ENCODE measurements around the gene PLCD3.

PLCD3 gene

DNA sequence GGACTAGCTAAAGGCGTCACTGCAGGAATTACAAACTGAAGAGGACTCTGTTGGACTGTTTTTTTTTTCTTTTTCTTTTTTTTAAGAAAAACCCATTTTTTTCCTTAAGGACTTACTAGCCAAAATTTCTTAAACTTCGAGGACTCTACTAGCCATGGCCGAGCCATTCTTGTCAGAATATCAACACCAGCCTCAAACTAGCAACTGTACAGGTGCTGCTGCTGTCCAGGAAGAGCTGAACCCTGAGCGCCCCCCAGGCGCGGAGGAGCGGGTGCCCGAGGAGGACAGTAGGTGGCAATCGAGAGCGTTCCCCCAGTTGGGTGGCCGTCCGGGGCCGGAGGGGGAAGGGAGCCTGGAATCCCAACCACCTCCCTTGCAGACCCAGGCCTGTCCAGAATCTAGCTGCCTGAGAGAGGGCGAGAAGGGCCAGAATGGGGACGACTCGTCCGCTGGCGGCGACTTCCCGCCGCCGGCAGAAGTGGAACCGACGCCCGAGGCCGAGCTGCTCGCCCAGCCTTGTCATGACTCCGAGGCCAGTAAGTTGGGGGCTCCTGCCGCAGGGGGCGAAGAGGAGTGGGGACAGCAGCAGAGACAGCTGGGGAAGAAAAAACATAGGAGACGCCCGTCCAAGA, 16.8 kb upstream of the PLCD3 start:
- DNase-seq, result peak; percentile 70

DNA sequence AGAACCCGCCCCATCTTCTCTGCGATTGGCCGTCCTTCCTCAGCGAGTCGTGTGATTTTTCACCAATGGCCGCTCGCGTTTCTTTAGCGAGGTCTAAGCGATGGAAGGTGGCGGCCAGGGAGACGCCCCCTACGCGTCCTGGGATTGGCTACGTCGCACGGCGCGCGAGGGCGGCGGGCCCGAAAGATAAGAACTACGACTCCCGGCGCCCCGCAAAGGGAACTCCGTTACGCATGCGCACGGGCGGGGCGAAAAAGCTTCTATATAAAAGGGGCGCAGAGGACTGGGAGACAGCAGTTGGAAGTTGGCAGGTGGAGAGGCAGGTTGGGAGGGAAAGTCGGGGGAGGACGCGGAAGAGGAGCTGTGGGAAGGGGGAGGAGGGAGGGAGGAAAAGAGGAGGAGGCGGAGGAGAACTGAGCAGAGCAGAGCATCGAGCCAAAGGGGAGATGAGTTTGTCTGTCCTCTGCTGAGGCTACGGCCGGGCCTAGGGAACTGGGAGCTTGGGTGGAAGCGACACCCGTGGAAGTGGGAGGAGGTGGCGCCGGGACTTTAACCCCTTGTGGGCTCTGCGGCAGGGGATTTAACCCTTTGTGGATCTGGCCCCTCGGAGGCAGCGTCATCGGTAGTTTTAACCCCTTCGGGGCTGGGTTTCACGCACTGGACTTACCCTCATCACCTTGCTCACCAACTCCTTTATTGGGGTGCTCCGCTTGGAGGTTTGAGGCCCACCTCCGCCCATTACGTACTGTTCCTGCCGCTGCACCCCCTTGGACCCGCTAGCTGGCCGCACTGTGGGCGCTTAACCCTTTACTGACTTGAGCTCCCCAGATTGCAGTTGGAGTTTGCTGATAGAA, 16.1 kb upstream of the PLCD3 start, which contains the start of gene HEXIM1:
HEXIM1 (plus strand) TSS at position 293 of the 854 bp plus-strand sequence. CDS start 716 bp downstream, outside the sequence.
- DNase-seq, result peak; percentile 98

DNA sequence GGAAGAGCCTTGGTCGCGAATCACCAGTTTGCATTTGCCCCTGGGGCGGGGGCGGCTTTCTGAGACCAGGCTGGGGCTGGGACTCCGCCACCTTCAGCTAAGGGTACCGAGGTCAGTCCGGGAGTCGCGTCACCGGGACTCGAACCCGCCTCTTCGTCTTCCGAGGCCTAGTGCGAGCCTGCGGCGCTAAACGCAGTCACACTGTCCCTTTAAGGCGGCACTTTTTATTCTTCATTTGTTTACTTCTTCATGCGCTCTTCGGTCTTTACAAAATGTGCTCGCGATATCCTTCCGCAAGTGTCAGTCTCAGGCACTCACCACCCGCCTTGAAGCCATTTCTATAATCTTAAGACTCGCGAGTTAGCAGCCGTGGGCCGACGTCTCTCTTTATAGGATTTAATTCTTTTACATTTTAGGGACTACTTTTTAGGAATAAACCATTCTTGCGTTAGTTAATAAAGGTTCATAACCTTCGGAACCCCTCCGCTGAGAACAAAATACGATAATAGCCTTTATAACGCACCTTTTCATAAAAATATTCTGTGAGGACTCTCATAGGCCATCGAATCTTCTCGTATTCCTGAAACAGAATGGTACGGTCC, 15.4 kb upstream of the PLCD3 start:
- DNase-seq, result peak; percentile 67

DNA sequence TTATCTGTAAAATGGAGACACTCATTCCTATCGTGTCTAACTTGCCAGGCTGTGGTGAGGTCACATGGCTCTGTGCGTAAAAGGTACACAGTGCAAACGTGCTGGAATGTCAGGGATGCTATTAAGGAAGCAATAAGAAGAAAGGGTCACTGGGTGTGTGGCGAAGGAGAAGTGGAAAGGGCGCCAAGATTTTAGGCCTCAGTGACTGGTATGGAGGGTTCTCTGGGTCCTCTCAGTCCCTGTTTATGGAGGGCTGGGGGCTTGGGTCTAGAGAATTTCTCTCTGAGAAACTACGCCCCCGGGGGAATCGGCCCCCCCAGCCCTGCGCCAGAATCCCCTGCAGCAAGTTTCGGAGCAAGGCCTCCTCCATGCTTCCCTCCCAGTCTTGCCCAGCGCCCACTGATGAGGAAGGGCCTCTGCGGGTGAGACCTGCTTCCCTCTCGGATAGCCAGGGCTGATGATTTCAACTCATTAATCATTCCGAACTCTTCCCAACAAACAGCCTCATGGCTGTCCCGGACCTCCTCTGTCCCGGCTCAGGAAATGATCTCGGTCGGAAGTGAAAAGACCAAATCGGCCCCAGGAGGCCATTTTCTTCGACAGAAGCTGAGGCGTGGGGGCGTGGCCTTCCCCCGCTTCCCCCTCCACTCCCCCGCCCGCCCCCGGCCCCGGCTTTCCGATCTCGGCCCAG, 14.7 kb upstream of the PLCD3 start:
- peak; percentile 65 for DNase-seq

DNA sequence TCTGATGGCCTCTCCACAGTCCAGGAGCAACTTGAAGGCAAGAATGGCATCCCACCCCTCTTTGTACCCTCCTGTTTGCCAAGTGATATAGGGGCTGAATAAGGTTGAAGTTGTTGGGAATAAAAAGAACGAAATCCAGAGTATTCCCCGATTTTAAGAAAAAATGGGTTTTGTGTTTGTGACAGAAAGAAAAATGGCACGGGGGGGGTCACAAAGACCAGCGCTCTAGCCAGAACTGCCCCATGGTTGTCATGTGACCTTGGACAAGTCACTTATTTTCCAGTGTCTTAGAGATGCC, 14.2 kb upstream of the PLCD3 start:
- DNase-seq, result no peak

DNA sequence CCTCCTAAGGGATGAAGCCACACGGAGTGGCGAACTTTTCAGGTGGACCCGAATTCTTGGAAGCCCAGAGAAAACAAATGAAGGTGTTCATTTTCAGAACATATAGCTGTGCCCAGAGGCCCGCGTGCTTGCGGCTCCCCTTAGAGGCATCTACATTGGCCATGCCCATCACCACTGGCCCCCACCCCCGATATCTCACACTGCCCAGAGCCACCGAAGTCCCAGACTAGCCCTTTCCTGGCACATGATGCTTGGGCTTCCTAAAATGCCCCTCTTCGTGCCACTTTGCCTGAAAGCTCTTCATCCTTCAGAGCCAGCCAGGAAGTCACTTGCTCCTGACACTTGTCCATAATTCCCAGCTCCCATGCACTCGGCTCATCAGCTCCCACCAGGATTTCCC, 13.9 kb upstream of the PLCD3 start:
- DNase-seq, result no peak

DNA sequence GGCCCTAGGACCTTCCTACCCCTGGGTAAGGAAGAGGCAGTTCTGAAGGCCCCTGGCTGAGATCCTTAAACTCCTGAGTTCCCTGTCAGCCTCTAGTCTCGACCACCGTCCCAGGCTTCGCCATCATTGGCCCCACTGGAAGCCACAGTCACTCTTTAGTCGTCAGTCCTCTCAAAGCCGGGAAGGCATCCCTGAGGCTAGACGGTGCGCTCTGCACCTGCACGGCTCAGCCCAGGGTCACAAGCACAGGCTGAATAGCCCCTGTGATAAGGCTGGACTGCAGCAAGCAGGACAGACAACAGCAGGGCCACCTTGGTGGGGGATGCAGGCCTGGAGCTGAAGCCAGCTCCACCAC, 12.7 kb upstream of the PLCD3 start:
- no peak for DNase-seq

DNA sequence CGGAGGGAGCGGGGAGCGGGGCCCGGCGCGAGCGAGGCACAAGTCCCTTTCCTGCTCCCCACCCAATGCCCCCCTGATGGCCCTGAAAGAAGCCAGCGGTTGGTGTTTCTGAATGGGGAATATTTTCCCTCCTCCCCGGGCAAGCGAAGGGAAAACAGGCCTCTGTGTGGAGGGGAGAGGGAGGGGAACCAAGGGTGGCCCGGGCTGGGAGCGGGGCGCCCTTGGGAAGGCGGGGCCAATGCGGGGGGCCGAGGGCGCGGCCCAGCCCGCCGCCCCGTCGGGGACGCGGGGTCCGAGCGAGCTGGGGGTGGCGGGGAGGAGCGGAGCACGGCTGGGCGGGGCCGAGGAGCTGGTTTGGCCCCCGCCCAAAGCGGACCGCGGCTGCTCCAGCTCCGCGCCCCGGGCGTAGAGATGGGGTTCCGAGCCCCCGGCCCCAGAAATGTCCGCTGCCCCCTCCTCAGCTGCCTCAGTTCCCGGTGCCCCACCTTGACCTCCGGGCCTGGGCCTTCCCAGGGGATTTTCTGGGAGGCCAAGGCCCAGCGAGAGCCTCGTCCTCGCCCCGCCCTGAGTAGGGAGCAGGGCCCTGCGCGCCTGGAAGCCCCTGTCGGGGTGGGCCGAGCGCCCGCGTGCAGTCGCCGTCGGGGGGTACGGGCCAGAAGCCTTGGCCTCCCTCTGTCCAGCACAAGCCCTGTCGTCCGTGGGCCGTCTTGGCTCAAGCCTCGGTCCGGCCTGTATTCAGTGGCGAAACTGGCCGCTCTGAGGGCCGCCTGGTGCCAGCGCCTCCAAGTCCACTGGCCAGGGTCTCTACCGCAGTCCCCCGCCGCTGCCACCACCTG, 12.1 kb upstream of the PLCD3 start:
- DNase-seq, result no peak

DNA sequence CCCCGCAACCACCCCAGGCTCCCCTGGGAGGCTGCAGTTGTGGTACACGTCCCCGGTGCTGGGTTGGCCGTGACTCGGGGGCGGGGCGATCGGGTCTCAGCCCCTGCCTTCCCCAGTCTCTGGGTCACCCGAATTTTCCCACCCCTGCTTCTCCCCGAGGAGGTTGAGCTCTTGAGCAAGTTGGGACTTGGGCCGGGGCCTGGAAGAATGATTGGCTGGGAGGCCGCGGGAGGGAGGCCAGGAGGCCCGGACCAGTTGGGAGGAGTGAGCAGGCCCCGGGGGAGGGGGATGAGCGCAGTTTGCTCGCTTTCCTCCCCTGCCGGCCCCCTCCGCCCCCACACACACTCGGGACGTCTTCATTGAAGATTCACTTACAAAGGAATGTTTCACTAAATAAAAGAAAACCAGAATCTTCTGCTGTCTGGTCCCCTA, 11.5 kb upstream of the PLCD3 start:
- DNase-seq, result no peak

DNA sequence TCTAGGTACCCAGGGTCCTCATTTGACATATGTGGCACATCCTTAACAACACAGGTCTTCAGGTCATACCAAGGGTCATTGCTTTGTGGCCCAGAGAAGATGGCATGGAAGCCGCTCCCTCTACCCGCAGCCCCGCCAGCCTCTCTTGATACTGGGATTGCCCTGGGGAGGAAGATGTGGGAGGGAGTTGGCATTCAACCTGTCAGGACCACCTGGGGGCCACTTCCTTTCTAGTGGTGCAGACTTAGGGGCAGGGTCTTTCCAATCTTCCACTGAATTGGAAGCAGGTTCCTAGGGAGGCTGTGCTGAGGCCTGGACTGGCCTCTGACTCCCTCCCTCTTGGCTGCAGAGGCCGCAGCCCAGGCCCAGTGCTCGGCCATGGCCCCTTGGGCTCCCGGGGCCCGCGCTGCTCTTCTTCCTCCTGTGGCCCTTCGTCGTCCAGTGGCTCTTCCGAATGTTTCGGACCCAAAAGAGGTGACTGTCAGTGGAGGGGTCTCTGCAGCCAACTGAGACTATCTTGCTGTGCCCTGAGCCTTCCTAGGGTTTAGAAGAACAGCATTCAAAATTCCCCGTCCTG, 10.9 kb upstream of the PLCD3 start:
- no peak for DNase-seq

DNA sequence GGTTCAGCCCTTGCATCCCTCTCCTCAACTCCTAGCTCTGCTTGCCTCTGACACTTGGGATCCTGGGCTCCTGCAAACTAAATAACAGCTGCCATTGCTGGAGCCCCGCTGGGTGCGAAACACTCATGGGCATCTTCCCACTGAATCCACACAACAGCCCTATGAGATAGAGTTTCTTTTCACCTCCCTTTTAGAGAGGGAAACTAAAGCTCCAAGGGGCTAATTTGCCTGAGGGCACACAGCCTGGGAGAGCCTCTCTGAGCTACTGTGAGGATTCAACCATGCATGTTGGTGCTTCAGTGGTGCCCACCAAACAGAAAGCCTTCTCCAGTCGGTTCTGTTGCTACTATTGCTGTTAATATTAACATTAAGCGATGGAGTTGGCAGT, 7.2 kb upstream of the PLCD3 start:
- DNase-seq, result no peak

DNA sequence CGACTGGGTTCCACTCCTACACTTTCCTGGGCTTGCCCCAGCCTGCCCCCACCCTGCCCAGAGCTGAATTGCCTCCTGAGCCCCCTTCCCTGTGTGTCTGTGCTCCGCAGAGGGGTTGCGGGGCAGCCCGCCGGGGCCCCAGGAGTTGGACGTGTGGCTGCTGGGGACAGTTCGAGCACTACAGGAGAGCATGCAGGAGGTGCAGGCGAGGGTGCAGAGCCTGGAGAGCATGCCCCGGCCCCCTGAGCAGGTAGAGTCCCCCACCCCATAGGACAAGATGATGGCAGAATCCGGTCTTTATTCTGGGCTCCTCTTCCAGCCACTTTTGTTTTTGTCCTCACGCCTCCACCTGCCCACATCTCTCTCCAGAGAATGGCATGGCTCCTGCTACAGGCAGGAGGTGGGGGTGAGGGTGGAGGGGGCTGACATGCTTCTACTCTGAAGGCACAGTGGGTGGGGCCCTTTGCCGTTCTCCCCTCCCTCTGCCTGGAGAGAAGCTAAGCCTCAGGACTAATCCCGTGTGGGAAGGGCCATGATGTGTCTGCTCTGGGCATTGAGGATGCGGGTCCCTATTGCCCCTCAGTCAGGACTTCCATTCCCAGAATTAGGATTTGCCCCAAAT, 6.7 kb upstream of the PLCD3 start:
- no peak for DNase-seq

DNA sequence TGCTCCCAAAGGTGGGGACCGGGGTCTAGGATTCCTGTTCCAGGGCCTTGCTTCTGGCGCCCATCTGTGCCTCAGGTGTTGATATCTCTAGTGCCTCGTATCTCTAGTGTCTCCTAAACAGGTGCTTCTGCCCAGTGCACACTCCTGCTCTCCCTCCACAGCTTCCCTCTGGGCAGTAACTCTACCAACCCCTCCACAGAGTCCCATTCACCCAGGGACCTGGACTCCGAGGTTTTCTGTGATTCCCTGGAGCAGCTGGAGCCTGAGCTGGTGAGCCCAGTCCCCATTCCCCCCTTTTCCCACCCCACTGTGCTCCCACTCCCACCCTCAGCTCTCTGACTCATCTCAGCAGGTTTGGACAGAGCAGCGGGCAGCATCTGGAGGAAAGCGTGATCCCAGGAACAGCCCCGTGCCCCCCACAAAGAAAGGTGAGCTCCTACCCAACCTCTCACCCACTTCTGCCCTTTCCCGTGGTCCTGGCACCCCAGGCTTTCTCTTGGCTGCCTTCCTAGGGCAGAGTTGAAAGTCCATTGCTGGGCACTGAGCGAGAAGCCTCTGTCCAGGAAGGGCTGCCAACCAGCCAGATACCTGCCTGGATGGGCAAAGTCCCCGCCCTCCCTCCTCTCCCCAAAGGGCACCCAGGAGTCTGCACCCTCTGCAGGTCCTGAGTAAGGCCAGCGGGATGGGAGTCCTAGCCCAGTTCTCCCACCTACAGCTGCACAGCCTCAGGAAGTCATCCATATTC, 5.4 kb upstream of the PLCD3 start:
- no peak for DNase-seq

DNA sequence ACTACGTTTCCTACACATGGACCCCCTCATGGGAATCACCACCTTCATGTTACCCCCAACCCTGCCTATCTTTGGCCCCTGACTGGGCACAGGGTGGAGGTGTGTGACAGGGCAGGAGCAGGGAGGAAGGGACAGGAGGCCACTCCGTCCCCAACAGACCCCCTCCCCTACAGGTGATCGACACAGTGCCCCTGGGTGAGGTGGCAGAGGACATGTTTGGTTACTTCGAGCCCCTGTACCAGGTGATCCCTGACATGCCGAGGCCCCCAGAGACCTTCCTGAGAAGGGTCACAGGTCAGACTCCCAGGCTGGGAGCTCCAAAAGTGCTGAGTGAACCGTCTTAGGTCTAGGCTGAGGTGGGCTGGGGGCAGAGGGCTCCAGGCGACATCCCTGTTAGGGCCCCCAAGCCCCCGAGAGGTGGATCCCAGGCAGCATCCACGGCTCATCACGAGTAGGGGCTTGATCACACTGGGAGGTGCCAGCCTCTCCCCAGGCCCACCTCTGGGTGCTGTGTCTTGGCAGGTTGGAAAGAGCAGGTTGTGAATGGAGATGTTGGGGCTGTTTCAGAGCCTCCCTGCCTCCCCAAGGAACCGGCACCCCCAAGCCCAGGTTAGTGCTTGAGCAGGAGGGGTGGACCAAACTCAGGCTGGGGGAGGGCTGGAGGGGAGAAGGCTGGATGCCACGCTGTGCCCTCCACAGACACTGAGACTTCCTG, 4.7 kb upstream of the PLCD3 start:
- no peak for DNase-seq

DNA sequence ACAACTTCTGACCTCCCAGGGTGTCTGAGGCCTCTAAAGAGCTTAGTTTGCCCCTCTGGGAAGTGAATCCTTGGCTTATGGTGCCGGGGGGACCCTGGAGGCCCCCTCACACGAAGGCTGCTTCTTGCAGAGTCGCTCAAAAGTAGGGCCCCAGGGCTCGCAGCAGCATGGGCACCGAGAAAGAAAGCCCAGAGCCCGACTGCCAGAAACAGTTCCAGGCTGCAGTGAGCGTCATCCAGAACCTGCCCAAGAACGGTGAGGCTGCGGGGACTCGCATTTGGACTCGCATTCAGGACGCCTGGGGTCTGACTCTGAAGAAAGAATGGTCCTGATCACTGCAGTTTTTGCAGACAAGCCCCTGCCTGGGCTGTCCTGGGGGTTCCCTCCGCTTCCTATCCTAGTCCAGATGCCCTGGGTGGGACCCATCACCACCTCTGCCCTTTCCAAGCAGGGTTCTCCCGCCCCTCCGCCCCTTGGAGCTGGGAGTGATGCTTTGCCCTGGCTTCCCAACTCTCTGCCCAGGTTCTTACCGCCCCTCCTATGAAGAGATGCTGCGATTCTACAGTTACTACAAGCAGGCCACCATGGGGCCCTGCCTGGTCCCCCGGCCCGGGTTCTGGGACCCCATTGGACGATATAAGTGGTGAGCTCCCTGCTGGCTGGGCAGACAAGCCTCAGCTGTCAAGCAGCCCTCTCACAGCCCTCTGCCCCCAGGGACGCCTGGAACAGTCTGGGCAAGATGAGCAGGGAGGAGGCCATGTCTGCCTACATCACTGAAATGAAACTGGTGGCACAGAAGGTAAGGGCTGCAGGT, 3.9 kb upstream of the PLCD3 start:
- no peak for DNase-seq

DNA sequence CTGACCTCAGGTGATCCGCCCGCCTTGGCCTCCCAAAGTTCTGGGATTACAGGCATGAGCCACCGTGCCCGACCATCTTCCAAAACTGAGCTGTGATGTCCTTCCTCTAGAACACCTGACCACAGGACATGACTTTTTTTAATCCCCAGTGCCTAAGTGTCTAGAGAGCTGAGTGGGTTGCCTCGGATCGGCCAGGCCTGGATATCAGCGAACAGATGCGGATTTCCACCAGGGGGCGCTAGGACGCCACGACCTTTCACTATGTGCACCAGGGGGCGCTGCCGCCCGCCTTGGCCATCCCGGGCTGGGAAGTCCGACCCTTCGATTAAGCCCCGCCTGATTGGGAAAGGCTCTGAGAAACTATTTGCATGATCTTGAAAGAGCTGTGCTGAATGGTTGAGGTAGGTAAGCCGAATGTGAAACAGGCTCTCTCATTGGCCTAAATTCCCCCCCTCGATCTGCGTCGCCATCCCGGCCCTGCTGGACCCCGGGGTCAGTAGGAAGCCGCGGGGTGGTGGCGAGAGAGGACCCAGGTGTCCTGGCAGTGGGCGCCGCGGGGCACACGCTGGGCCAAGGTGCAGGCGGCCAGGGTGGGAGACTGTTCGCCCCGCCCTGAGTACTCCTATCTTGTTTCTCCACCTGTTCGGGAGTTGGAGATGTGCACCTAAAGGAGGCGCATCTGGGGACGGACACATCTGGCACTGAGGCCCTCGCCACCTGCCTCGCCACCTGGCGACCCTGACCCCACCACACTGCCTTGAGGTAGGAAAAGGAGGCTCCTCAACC, 3.1 kb upstream of the PLCD3 start, which contains the start of gene ACBD4:
ACBD4 (plus strand) TSS at position 496 of the 786 bp plus-strand sequence. CDS start 458 bp downstream, outside the sequence.
- peak; percentile 98 for DNase-seq

DNA sequence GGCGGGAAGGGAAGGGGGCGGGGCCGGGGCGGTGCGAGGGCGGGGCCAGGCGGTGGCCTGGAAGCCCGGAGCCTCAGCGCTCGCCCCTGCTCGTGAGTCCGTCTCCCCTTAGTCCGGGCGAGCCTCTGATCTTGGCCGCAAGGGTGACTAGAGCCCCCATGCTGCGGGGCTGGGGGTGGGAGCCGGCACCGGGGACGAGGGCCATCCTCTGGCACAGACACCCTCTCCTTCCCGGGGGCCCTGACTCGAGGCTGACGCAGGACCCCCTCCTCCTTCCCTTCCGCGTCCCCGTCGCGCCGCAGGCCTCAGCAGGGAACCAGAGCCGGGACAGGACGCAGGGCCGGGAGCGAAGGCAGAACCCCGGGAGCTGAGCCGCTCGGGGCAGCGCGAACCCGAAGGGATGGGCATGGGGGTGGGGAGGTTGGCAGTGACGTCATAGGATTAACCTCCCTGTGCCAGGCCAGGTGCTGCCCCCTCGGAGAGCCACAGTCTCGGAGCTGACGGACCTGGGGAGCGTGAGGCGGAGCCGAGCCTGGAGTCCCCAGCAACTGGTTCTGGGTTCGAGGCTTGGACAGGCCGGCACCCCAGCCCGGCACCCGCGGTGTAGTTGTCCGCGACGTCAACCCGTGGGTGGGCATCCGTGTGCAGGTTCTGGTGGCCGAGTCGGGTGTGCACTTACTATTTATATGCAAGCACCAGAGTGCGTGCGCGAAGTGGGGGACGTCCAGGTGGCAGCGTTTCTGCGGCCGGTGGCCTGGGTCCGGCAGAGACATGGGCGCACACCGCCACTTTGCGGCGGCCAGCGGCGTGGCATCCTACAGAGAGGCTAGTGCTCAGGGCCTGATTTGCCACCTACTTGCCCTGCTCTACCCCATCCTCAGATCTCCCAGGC, 503 bp upstream of the PLCD3 start:
- DNase-seq, result peak; percentile 67
